ENCODE data around the gene ADARB2.
A peak's percentile ranks its signal among the peaks of the same experiment; 100 is the strongest.
"Not testable (repeated sequence)": the region's sequence is repeated elsewhere in the genome, so short reads cannot be mapped to it uniquely, and the experiment has no call there.

Gene ADARB2

DNA sequence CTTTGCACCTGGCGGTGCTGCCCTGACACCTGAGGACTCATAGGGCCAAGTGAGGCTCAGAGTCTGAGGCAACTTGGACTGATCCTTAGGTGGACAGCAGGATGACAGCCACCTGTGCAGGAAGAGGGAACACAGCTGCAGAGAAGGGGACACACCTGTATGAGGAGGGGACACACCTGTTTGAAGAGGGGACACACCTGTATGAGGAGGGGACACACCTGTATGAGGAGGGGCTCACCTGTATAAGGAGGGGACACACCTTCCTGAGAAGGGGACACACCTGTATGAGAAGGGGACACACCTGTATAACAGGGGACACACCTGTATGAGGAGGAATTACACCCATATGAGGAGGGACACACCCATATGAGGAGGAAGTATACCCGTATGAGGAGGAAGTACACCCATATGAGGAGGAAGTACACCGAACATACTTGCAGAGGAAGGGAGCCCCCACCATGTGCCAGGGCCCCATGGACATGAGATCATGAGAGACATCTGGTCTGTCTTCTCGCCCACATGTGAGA lies 285.9 kb downstream of the ADARB2 start:
- no peak for DNase-seq

DNA sequence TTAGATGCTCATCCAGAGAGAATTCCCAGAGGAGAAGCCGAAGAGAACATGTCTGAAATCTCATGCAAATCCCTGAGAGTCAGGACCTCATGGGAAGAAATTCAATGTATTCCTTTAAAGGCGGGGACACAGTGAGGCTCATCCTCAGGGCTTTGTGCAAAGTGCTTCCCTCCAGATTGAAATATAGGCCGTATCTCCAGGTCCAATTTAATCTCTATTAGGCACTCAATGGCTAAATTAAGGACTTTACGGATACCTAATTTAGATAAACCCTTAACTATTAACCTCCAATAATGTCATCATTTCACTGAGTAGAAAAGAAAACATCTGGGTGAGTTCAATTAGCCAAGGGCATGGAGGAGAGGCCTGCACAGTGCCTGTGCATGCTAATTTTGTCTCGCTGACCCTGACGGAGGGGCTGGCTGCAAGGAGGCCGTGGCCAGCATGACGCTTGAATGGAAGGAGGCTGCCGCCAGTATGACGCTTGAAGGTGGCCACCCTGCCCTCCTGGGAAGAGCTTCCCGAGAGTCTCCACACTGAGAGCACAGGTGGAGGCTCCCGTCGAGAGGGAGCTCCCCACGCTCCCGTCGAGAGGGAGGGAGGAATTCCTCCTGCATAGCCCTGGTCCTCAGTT lies 287.6 kb downstream of the ADARB2 start:
- no peak for DNase-seq

DNA sequence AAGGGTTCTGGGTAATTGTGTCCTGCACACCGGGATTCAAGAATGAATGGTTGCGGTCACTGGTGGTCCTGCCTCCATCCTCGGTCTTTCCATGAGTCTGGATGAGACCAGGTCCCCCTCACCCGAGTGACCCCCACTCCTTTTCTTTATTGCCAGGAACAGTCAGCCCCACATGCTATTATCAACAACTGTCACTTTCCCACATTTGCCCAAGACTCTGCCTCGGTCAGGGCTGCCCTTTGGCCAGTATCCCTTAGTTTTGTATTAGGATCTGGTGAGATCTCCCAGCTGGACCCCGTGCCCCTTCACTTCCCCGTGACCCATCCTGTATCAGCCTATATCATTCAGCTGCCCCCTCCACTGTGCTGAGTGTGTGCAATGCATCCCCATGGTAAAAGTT lies 288.3 kb downstream of the ADARB2 start:
- no peak for DNase-seq

DNA sequence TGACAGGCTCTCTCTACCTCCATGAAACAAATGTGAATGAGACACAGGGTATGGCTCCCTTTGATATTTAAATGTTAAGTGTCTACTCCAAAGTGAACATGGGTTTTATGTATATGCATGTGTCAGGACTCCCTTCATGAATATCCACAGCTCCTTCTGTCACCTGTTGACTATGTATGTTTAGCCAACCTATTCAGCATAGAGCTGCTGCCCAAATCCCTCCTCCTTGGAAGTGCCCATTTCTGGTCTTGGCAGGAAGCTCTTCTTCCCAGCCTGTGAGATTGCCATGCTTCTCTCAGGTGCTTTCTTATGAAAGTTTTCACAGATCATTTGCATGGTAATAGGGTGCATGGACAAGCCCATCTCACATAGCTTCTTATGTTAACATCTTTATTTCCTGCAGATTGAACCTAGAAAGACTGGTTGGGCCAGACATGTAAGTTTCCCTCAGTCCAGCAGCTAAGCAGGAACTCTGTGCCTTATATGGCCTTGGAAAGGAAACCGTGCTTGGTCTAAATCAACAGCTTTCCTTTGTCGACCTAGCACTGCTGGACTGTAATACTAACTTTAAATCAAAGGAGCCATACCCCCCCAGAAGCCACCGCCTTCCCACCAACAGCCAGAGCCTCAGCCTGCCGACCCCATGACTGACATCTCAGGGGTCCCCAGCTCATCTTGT lies 288.9 kb downstream of the ADARB2 start:
- no peak for DNase-seq

DNA sequence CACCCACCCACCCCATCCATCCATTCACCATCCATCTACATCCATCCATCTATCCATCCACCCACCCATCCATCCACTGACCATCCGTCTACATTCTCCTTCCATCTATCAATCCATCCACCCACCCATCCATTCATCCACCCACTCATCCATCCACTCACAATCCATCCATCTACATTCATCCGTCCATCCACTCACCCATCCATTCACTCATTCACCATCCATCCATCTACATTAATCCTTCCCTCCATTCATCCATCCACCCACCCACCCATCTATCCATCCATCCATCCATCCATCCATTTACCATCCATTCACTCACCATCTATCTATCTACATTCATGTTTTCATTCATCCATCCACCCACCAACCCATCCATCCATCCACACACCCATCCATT lies 292.5 kb downstream of the ADARB2 start:
- no peak for DNase-seq

DNA sequence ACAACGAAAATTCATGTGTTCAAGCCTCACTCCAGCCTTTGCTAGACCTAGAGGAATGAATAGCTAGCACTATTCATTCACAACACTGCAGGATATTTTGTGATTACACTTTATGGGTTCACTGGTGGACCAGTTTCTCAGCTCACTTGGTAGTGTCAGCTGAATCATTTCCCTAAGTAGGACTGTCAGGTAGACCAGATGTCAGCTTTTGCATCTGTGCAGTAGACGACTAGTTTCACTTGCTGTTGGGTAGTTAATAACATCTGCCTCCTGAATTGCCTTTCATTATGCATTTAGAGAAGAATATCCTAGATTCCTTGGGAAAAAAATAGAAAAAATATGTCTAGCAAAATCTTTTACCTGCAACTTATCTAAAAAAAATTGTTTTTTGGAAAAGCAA lies 296.4 kb downstream of the ADARB2 start:
- DNase-seq: no peak

DNA sequence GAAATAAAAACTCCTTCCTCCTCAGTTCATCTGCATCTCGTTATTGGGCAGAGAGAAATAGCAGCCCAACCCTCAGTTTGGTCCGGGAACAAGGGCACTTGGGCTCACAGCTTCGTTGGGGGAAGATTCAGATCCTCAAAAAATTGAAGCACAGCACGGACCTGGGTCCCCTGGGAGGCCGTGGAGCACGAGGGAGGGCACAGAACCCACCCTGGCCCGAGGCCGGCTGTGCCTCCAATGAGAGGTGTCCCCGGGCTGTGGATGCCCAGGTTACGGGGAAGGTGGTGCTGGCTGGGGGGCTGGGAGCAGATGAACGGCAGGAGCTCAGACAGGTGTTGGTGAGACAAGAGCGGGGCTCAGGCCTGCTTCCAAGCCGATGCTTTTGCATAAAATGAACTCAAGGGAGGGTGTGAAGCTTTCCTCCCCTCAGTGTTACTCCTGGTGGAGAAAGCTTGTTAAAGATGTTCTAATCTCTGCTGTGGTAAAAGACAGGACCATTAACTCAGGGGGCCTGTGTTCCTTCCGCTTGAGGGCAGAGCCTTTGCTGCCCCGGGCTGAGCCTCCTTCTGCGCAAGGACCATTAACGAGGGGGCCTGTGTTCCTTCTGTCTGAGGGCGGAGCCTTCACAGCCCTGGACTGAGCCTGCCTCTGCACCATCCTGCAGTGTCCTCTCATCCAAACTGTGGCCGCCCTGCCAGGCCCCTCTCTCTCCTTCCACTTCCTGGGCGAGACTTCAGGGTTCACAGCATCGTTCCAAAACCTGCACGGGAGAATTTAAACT lies 302.2 kb downstream of the ADARB2 start:
- no peak for DNase-seq

DNA sequence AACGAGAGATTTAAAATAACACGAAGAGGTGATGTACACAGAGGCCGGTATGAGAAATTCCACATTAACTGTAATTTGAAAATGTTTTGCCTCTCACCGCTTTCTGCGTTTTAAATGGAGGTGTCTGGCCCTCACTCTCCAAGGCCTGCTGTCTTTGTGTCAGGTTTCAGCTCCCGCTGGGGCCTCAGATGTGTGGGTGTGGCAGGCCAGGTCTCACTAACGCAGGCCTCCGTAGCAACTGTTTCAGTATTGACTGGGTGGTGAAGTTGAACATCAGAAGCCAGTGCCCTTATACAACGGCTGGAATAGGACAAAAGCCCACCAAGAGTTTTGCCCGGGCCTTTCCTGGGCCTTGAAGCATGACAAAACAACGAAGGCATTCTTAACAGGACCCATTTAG lies 303.1 kb downstream of the ADARB2 start:
- no peak for DNase-seq

DNA sequence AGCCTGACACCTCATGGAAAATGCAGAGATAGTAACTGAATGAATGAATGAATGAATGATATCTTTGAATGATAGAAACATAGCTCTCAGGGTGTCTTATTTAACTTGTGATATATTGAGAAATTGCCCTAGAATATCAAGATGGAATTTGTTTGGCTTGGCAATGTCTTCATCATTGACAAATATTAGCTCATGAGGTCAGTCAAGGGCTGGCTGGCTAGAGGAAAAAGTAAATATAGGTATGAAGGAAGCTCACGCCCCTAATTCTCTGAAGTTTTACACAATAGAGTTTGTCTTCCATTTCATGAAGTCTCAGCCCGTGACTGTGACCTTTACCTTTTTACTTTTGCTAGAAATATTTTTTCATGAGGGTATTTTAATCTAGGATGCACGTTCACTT lies 305.2 kb downstream of the ADARB2 start:
- no peak for DNase-seq

DNA sequence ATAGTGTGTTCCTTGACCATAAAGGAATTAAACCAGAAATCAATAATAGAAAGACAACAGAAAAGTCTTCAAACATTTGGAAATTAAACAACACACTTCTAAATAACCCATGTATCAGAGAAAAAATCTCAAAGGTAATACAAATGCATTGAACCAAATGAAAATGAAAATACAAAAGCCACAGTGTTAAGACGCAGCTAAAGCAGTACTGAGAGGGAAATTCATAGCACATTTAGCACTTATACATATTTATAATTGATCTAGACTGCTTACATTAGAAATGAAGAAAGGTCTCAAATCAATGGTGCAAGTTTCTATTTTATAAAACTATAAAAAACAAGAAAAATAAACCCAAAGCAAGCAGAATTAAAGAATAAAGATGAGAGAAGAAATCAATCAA lies 306.1 kb downstream of the ADARB2 start:
- DNase-seq: no peak

DNA sequence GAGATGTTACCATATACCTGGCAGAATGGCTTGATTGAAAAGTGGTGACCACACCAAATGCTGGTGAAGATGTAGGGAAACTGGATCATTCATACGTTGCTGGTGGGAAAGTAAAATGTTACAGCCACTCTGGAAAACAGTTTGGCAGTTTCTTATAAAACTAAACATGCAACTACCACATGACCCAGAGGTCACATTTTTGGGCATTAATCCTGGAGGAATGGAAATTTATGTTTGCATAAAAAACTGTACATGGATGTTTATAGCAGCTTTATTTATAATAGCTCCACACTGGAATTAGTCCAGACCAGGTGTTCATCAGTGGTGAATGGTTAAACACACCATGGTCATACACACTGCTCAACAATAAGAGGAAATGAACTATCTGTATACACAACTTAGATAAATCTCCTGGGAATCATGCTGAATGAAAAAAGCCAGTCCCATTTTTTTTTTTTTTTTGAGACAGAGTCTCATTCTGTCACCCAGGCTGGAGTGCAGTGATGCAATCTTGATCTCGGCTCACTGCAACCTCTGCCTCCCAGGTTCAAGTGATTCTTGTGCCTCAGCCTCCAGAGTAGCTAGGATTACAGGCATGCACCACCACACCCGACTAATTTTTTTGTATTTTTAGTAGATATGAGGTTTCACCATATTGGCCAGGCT lies 309.7 kb downstream of the ADARB2 start:
- DNase-seq: not testable (repeated sequence)

DNA sequence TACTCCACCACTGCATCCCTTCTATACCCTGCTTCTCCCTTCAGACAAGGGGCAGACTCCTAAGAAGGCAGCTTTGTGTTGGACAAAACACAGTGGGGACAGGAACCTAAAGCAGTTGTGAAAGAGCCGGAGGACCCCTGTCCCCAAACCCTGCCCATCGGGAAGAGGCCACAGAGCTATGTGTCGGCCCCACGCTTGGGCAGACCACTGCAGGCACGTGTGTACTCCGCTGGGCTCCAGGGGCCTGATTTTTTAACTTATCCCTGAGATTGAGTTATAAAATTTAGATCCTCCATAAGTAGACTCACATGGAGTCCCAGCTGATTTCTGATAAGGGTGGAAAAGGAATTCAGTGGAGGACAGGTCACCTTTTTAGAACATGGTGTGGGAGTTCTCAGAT lies 310.5 kb downstream of the ADARB2 start:
- DNase-seq: no peak

DNA sequence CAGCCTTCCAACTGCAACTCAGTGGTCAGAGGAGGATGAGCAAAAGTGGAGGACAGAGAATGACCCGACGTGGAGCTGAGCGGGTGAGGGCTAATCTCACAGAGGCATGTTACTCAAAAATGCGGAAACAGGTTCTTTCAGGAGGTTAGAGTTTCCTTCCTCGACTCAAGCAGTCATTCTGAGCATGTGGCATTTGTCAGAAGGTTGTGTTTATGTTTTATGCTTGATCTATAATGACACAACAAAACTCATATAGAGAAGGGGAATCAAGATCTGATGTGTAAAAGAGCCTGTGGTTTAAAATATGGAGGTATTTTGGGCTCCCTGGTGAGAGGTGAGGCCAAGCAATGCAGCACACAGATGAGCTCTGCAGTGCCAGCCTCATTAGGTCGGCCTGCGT lies 311.4 kb downstream of the ADARB2 start:
- no peak for DNase-seq

DNA sequence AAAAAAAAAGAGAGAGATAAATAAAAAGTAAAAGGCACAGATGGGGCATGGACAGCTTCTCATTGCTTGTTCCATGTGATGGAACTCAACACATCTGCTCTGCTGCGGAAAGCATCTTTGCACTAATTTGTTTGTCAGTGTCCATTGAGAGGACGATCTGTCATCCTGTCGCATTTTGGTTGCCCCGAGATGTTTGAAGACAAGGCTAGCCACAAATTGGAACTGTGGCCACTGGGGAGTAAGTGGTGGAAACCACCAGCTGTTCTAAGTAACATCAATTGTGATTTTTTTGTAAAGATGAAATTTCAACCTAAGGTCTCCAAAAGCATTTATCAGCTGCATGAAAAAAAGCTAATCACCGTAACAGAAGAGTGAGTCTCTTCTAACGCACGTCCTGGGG lies 312.7 kb downstream of the ADARB2 start:
- DNase-seq: no peak

DNA sequence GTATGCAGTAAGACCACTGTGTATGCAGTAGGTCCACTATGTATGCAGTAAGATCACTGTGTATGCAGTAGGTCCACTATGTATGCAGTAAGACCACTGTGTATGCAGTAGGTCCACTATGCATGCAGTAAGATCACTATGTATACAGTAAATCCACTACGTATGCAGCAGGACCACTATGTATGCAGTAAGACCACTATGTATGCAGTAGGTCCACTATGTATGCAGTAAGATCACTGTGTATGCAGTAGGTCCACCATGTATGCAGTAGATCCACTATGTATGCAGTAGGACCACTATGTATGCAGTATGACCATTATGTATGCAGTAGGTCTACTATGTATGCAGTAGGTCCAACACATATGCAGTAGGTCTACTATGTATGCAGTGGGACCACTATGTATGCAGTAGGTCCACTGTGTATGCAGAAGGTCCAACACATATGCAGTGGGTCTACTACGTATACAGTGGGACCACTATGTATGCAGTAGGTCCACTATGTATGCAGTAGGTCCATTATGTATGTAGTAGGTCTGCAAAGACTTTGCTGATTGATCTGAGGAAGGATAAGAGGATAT lies 313.6 kb downstream of the ADARB2 start:
- no peak for DNase-seq

DNA sequence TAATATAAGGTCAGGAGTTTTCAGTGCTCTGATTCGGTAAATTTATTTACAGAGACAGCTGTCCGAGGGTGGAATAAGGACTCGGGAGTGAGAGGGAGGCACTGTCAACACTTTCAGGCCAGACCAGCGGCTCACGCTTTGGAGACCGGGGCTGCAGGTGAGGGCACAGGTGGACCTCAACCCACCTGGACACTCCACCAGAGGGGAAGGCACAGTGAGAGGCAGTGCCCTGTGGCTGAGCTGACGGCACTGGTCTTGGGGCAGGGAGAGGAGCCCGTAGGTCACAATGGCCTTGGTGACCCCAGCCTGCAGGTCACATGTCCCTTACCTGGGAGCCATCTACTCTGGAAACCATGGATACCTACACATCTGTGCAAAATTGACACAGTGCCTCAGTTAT lies 315.1 kb downstream of the ADARB2 start:
- no peak for DNase-seq

DNA sequence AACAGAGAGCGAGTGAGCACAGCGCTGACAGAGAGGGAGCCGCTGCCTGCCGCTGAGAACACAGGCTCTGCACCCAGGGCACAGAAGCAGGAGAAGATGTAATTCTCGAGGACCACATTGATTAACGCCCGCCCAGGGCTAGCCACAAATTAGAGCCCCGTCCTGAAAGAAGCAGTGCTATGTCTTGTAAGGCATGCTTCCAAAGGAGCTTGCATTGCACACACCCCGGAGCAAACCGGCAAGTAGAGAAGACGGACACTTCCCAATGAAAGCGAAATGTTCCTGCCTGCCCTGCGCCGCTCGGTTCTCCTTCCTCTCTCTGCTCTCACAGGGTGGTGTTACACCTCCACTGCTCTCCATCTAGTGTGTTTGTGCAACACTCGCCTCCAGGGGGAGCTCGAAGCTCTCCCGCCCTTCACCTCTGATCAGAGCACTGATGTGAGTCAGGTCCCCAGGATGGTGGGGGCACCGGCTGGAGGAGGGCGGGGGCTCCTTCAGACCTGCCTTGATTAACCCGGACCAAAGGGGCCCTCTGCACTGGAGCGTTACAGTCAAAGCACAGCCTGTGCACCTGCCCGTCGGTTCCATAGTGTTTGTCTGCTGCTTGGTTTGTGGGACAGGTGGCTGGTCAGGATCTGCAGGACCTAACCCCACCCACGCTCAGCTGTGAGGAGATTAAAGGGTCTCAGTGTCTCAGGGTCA lies 316.5 kb downstream of the ADARB2 start:
- peak; percentile 40 for DNase-seq

DNA sequence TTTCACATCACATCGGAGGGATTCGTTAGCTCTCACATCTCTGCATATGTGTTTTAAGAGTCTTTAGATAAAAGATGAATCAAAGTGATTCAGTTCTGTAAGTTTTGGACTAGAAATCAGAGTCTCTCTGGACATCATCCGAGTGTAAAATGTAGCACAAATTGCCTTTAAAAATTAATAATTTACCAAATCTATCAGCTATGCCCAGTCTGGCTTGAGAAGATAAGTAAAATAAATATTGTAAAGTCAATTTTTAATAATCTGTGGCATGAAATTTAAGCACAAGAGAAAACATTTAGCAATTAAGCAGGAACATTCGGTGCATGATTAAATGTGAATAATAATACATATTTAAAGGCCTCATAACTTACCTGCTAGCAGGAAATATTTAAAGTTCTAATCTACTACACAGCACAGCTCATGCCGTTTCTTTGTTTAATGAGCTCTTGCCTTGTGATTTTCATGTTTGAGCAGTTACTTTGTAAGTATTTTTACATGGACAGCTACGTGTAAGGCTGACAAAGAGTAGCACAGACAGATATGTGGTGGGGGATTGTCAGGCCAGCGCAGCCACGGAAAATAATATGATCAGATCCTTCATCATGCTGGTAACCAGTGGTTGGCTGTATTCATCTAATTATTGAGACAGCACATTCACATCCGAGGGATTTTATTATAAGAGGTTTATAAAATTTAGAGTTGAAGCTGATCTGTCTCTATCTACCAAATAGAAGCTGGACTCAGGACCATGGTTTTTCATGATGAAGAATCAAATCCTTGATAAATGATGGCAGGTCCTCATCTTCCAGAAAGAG lies 317.3 kb downstream of the ADARB2 start:
- no peak for DNase-seq

DNA sequence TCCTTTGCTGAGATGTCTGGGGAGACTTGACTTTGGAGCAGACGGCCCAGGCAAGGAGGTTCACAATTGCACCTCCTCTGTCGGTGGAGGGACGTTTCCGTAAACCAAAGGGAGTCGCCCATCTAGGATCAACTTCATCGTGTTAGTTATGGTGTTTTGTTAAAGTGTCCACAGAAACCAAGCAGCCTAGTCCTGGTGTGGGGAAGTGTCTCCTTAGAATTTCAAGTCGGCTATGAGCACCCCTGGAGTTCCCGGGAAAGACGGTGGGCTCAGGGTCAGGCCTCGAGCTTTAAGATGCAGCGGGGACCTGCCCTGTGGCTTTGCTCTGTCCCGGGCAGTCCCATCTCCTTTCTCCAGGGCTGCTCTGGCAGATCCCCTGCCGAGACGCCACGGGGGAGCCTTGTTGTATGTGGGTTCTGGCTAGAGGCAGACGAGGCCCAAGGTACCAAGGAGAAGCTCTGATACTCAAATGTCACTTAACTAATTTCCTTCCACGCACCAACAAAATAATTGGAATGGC lies 319.2 kb downstream of the ADARB2 start:
- no peak for DNase-seq

DNA sequence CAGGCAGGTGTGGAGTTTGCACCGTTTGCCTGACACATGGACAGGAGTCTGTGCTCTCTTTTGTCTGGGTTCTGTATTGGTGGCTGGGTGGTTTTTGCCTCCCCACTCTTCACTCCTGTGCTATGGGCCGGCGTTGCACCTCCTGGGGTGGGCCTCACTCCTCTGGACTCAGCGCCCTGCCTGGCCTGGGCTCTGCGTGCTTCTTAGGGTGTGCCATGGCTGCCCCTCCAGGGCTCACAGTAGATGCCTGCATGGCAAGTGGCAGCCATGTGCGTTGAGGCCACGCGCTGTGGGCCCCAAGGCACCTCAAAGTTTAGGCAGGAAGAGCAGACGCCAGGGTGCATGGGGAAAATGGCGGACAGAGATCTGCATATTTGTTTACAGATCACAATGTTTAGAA lies 319.8 kb downstream of the ADARB2 start:
- no peak for DNase-seq

DNA sequence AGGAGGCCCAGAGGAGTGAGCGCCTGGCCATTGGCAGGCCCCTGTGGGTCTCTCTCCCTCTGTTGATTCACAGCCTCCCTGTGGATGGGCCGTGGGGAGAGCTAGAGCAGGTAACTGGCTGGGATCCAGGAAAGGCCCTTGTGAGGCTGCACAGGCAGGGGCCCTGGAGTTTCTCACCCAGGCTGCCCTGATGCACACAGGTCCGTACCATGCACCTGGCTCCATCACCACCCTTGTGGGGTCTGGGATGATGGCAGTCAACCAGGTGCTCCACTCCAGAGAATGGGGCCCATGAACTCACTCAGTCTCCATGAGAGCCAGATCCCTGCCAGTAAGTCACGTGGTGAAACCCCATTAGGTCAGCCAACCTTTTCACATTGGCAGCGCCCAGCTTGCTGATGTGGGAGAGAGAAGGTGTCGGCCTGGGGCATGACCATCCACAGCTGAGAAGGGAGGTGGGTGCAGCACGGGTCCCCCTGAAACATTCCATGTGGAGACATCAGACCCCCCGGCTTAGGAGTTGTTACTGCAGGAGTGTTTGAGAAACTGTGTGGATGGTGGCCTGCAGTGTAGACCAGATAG lies 320.8 kb downstream of the ADARB2 start:
- DNase-seq: no peak
